Hindlimb muscle (tissue), 1 donor: Measurements from ENCODE around the gene GID8. TPM values are rescaled to one million over a fixed set of nuclear protein-coding genes. Genes with fewer than 3 reads are reported as not detected.

ENCODE experiments used
- DNase-seq: peaks from one replicate; pipeline ENCODE4 v3.0.0-alpha.2; 2013
- polyA plus RNA-seq: library from polyadenylated mRNA; unstranded; fragments of 120-200 nt; gene quantifications from one replicate; pipeline ENCODE4 v1.2.1, GENCODE V29; 2013; ENCODE audit not compliant: insufficient read length

Gene GID8
- polyA plus RNA-seq, 1 donor: 30.3 TPM

- no peak for DNase-seq
These were observed 33.4 kb downstream of the GID8 start for GRCh38 chr20:62971211-62971949.

GRCh38 chr20:62971950-62972844, 34.2 kb downstream of the GID8 start:
- DNase-seq: peak; percentile 81

DNA sequence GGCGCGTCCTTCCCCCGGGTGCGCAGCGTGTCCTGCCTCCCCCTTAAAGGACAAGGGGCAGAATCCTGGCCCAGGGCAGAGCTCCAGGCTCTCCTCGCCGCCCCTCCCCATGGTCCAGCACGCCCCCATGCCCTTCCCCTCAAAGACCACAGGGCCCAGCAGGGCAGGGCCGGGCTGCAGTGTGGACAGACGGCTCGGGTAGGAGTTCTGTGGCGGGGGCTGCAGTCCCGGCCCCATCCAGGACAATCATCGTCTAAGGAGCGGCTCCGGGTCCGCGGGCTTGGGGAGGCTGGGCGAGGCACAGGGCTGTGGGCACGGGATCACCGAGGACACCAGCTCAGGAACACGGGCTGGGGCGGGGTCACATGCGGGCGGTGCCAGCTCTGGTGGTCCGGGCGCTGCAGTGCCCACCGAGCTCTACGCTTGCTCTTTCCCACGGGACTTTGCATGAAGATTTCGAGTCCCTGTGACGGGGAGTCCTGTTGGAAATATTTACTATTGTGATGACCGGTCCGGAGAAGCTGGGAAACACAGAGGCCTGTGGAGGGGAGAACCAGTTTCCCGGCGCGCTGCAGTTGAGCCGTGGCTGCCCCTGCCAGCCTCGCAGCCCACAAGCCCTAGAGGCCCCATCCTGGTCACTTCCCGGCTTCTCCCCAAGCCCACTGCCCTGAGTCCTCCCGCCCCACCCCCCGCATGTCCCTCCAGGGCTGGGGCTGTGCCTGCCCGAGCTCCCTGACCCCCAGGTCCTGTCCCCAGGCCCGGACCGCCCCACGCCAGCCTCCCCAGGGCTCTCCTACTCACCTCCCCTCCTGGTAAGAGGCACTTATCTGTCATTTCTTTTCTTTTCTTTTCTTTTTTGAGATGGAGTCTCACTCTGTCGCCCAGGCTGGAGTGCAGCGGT, 35.1 kb downstream of the GID8 start:
- no peak for DNase-seq

DNA sequence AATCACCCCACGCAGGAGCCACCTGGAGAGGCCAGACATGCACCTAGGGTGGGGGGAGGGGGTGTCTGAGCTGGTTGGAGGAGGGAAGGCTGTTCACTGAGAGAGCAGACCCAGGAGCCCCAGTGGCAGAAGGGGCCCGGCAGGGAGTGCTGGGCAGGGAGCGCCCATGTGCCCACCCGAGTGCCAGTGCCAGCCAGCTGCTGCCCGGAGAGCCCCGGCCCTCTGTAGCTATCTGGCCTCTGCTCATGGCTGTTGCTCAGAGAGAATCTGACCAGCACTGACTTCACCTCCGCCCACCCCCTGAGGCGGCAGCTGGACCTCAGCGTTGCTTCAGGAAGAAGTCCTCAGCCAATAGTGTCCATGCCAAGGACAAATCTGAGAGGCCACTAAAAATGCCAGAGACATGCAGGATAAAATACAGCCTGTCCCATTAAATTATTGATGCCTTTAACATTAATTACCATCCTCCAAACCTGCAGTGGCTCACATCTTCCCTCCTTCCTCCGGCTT, 37.4 kb downstream of the GID8 start:
- DNase-seq: no peak

DNA sequence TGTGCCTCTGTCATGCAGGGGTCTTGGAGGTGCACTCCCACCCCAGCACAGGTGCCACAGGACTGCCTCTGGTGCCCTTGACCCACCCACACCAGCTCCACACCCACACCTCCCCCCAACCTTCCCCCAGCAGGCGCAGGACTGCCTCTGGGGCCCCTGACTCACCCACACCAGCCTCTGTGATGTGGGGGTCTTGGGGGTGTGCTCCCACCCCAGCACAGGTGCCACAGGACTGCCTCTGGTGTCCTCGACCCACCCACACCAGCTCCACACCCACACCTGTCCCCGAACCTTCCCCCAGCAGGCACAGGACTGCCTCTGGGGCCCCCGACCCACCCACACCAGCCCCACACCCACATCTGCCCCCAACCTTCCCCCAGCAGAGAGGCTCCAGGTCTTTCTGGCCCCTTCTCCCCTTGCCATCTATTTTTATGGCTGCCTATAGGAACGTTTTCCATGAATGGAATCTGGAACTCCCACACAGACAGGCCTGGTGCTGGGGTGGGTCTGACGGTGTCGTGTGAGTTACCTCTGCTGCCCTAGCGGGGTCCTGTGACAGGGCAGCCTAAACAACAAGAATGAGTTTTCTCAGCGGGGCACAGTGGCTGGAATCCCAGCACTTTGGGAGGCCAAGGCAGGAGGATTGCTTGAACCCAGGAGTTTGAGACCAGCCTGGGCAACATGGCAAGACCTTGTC, 38.0 kb downstream of the GID8 start:
- no peak for DNase-seq

GRCh38 chr20:62976886-62977285, 38.9 kb downstream of the GID8 start:
- no peak for DNase-seq

- DNase-seq: no peak
These were observed 39.9 kb downstream of the GID8 start for GRCh38 chr20:62977613-62978560.

- no peak for DNase-seq
These were observed 40.6 kb downstream of the GID8 start for GRCh38 chr20:62978561-62978943.

DNA sequence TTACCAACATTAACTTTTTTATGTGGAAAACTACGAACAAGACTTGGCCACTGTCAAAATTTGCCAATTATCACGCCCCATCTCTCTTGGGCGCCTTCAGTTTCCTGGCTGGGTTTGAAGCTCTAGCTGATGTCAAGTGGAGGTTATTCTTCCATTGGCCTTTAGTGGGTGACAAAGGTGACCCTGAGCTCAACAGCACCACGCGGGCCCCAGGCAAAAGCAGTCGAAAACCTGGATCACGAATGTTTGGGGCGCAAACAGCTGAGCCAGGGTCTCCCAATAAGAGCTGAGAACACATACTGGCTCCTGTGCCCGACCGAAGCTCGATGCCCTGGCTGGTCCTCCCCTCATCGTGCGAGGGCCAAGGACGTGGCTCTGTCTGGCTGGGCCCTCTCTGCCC, 41.4 kb downstream of the GID8 start:
- no peak for DNase-seq

- no peak for DNase-seq
These were observed 42.0 kb downstream of the GID8 start for GRCh38 chr20:62979876-62980373.

DNA sequence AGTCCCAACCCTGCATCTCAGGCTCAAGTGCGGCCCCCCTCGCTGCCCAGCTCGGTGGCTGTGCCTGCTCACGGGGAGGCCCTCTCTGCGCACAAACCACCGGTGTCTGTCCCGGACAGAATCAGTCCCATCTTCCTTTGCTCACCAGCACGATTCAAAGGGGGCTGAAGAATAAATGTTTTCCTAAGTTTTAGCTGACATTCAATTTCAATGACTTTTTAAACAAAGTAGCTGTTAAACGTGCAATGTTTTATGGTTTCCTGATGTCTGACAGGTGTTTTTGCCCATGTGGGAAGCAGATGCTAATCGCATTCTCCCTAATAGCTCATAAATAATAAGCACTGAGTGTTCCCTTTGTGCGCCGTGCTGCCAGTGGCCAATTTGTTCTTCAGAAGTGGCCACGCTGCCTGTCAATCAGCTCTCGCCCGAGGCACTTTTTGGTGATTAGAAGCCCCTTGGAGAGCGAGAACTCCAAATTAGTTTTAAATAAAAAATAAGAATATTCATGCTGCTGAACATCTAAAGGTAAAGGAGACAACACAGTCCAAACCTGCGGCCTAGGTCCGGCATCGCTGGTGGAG, 42.5 kb downstream of the GID8 start:
- DNase-seq: no peak

DNA sequence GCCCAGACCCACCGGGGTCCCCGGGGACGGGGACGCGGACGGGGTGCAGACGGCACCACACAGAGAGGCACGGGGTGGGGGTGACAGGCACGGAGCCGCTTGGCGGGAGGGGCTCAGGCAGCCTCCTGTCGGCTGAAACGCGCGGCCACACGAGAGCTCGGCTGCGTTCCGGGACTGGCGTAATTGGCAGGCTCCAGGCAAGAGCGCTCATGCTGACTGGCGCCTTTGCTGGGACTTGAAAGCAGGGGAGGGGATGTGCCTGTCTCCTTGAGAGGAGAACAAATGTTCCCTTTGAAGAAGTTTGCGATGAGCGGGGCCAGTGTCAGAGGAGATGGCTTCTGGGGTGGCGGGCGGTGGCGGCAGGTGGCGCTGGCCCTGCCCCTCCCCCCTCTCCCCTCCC, 43.0 kb downstream of the GID8 start:
- DNase-seq: no peak

GRCh38 chr20:62982124-62983075, 44.5 kb downstream of the GID8 start:
- no peak for DNase-seq

DNA sequence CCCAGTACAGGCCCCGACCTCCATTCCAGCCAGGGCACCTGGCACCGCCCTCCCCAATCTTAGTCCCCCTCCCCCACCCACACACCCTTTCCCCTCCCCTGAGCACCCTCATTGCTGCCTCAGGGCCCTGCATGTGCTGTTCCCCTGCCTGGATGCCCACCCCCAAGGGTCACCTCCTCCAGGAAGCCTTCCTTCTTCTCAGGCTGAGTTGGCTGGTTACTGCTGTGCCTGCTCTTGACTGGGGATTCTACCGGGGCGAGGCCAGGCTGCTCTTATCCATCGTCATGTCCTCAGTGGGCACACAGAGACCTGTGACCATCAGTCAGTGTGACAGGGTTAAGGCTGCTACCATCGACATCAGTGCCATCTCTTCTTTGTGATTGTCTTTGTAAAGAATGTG, 45.3 kb downstream of the GID8 start:
- DNase-seq: no peak

DNA sequence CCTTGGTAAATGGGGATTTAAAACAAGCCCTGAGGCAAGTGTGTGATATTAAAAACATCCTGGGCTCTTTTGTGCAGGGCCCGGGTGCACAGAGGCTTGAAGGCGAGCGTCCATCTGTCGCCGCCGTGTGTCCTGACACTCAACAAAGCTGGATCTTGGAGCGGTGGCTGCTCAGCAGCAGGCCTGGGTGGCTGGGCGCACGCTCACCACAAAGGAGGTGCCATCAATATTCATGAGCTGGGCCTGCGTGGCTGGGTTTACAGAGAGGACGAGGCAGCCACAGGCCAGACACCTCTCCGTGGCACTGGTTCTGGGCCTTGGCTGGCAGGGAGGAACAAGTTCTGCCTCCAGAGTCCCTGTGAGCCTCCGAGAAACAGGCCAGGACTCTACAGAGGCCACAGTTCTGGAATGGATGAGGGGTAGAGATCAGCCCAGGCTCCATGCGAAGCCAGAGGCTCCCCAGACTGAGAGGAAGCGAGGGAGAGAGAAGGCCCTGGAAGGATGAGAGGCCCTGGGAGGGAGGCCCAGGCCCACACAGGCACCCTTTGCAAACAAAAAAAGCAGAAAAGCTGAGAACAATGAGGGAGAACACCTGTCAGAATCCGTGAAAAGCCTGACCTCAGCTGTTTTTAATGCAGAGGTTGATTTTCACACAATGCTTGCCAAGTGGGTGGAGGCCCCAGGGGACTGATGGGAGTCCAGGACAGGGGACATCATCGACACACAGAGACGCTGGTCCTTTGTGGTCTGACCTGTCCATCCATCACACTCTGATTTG, 46.9 kb downstream of the GID8 start:
- DNase-seq: no peak

DNA sequence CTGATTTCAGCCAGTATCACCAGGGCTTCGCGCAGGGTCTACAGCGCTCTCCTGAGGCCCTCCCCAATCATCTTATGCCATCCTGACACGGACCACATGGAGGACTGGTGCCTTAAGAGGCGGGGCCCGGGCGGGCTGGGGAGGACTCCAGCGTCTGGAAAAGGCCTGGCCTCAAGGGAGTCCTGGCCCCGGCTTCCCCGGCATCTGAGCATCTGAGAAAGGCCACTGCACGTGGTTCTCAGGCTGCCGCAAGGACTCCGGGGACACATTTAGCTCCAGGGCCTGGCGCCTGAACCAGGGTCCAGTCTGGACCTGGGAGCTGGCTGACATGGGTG, 47.5 kb downstream of the GID8 start:
- DNase-seq: no peak

DNA sequence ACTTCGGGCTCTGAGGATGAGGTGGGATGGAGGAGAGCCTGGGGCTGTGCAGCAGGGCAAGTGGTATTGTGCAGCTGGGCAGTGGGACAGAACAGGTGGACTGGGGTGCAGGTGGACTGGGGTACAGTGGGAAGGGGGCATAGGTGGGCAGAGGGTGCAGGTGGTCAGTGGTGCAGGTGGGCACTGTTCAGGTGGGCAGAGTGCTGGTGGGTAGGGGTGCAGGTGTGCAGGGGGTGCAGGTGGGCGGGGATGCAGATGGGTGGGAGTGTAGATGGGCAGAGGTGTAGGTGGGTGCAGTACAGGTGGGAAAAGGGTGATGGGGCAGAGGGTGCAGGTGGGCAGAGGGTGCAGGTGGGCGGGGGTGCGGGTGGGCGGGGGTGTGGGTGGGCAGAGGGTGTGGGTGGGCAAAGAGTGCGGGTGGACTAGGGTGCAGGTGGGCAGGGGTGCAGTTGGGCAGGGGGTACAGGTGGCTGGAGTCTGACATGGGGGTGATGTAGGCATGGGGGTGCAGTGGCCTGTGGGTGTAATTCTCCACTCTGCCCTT, 48.4 kb downstream of the GID8 start:
- DNase-seq: no peak

GRCh38 chr20:62987114-62987513, 49.2 kb downstream of the GID8 start:
- DNase-seq: no peak
